Epithelial cell of esophagus (primary cell): ENCODE data around the gene GBA2.
A peak's percentile ranks its signal among the peaks of the same experiment; 100 is the strongest.

Experiments
- DNase-seq: peaks from one replicate; pipeline ENCODE4 v3.0.0; 2010; ENCODE audit warnings: low read depth
- H3K4me3 ChIP-seq: 2 replicates; pipeline ENCODE4 v1.5.1; 2011; ENCODE audit warnings: mild to moderate bottlenecking, low read length, control low read depth
- TF ChIP-seq, protein P1 (sequence below): IDR thresholded peaks from 2 replicates; pipeline ENCODE4 v1.5.1; 2011; ENCODE audit warnings: low read depth, mild to moderate bottlenecking, low read length, control low read depth, inconsistent platforms; ENCODE audit not compliant: insufficient read depth; ENCODE audit errors: missing control alignments

Gene GBA2

DNA sequence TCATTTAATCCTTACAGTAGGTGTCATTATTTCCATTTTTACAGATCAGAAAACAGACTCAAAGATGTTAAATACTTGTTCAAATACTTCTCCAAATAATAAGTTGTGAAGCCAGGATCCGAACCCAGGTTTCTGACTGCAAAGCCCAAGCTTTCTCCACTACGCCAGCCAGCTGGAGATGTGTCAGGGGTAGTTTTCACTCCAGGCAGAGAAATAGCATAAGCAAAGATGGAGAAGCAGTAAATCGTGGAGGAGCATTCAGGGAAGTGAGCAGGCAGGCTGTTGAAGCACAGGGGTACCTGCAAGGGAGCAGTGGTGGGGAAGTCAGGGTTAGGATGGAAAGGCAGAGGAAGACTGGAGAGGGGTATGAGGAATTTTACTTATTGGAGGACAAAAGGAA lies 19.9 kb downstream of the GBA2 start:
- H3K4me3 ChIP-seq, result no peak overlapping the region
- TF ChIP-seq, protein P1, sequence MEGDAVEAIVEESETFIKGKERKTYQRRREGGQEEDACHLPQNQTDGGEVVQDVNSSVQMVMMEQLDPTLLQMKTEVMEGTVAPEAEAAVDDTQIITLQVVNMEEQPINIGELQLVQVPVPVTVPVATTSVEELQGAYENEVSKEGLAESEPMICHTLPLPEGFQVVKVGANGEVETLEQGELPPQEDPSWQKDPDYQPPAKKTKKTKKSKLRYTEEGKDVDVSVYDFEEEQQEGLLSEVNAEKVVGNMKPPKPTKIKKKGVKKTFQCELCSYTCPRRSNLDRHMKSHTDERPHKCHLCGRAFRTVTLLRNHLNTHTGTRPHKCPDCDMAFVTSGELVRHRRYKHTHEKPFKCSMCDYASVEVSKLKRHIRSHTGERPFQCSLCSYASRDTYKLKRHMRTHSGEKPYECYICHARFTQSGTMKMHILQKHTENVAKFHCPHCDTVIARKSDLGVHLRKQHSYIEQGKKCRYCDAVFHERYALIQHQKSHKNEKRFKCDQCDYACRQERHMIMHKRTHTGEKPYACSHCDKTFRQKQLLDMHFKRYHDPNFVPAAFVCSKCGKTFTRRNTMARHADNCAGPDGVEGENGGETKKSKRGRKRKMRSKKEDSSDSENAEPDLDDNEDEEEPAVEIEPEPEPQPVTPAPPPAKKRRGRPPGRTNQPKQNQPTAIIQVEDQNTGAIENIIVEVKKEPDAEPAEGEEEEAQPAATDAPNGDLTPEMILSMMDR, result no peak

DNA sequence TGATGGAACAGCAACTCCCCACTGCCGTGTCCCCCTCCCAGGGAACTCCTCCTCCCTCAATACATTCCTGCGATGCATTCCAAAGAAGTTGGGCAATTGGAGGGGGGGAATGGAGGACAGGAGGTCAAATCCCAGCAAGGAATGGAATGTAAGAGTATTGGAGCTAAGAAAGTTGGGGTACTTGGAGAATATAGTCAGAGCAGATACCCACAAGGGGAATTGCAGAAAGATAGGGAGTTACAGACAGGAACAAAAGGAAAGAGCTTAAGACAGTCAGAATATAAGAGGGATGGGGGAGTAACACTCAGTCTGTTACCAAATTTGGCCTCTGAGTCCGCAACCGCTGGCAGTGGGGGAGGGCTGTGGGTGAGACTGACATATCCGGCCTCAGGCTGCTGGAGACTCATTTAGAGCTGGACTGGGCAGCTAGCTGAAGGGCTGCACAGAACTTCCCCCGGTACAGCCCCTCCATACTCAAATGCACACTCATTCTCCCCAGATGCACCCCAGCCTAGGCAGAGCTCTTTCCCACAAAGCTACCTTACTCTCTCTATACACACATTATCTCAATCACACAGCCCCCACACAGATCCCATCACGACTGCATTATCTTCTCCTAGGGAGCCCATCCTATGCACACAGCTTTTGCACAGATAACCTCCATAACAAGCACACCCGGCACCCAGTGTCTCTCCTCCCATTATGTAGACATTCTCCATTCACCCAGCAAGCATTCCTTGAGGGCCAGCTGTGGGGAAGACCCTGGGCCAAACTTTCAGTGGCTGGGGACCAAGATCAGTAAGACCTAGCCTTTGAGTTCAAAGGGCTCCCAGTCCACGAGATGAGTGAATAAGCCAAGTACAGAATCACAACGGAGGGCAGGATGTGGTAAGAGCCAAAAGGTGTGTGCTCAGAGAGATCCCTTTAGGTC lies 20.7 kb downstream of the GBA2 start:
- DNase-seq, result peak; percentile 72
- H3K4me3 ChIP-seq, result no peak overlapping the region

More for the DNA sequence above, 19.9 kb downstream of the GBA2 start:
- no peak for DNase-seq

GRCh38 chr9:35727676-35728040 lies 21.4 kb downstream of the GBA2 start:
- TF ChIP-seq, protein P1, result no peak
- no peak overlapping the region for H3K4me3 ChIP-seq
- no peak for DNase-seq

More for the DNA sequence above, 20.7 kb downstream of the GBA2 start:
- TF ChIP-seq, protein P1, result no peak

DNA sequence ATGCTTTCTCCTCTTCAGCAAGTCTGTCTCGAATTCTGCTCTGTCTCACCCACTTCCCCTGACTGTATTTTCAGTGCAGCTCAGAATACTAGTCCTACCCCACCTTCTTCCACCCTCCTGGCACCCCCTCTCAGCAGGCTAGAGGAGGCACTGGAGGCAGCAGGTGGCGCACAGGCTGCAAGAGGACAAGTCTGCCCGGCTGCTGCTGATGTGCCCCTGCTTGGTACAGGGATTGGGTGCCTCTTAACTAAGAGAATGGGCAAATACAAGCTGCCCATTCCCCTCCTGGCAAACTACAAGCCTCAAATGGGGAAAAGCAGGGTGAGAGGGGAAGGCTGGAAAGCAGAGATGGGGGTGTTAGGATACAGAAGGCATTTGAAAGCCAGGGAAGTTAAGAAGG lies 22.1 kb downstream of the GBA2 start:
- H3K4me3 ChIP-seq, result no peak overlapping the region
- DNase-seq, result peak; percentile 35
- TF ChIP-seq, protein P1, result no peak

DNA sequence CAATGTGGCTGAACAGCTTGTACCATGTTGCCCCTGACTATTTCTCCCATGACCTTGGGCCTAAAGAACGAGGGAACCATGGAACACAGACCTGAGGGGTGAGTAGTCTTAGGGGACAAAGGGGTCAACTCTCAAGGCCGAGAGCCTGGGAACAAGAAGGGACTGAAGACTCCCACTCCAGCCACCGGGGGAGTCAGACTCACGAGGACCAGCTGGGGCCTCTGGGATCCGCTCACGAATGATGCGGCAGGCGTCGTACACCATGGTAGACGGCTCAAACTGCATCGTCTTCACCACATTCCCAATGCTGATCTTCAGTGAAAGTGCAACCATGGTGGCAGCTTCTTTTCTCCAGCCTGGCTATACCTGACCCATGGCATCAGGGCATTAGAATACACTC lies 23.7 kb downstream of the GBA2 start:
- TF ChIP-seq, protein P1, result no peak
- H3K4me3 ChIP-seq, result no peak overlapping the region
- no peak for DNase-seq

DNA sequence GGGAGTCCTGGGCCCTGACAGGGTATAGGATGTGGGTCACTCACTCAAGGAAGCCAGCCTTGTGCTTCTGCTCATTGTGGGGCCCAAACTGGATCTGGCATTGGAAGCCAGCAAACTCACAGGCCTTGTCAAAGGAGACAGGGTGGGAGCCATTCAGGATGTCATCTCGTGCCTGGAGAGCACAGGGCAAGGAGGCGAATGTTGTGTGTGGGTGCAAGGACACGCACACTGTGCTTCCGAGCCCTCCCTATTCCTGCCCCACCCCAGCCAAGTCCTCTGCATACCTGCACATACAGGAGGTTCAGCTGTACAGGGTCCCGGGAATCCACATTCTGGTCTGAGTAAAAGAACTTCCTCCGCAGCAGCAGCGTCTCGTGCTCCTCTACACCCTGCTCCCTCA lies 25.1 kb downstream of the GBA2 start:
- DNase-seq, result no peak
- no peak overlapping the region for H3K4me3 ChIP-seq
- TF ChIP-seq, protein P1, result no peak

- DNase-seq, result no peak
- H3K4me3 ChIP-seq, result no peak overlapping the region
- TF ChIP-seq, protein P1, result no peak
Measured at GRCh38 chr9:35723426-35723825, 25.6 kb downstream of the GBA2 start.
